Smooth muscle cell (in vitro differentiated cells): ENCODE measurements around the gene TECTA. TPM values are rescaled to one million over a fixed set of nuclear protein-coding genes. Genes with fewer than 3 reads are reported as not detected.

Experiments used
- DNase-seq: peaks from one replicate; lab custom pipeline; 2025; ENCODE audit not compliant: unreplicated experiment; lab: John Stamatoyannopoulos, UW
- H2AFZ ChIP-seq: fragments of 200-600 bp; sonication (generic); 2 replicates; pipeline ENCODE4 v1.6.0; 2016; ENCODE audit warnings: antibody characterized with exemption, low read depth, mild to moderate bottlenecking
- H3F3A ChIP-seq: fragments of 200-600 bp; sonication (generic); 2 replicates; pipeline ENCODE4 v1.6.0; 2017; ENCODE audit warnings: antibody characterized with exemption, low read depth
- H3K27ac ChIP-seq: fragments of 200-600 bp; sonication (generic); 2 replicates; pipeline ENCODE4 v1.5.1; 2016; ENCODE audit warnings: low read depth, mild to moderate bottlenecking
- H3K27me3 ChIP-seq: fragments of 200-600 bp; sonication (generic); 2 replicates; pipeline ENCODE4 v1.6.1; 2016; ENCODE audit warnings: low read depth, mild to moderate bottlenecking
- H3K36me3 ChIP-seq: fragments of 200-600 bp; sonication (generic); 2 replicates; pipeline ENCODE4 v1.5.1; 2016; ENCODE audit warnings: low read depth
- H3K4me1 ChIP-seq: fragments of 200-600 bp; sonication (generic); 2 replicates; pipeline ENCODE4 v1.5.1; 2016; ENCODE audit warnings: low read depth
- H3K4me2 ChIP-seq: fragments of 200-600 bp; sonication (generic); 2 replicates; pipeline ENCODE4 v1.6.0; 2016; ENCODE audit warnings: mild to moderate bottlenecking
- H3K4me3 ChIP-seq: fragments of 200-600 bp; sonication (generic); 2 replicates; pipeline ENCODE4 v1.5.1; 2016; ENCODE audit warnings: mild to moderate bottlenecking
- H3K79me2 ChIP-seq: fragments of 200-600 bp; sonication (generic); 2 replicates; pipeline ENCODE4 v1.6.0; 2016; ENCODE audit warnings: low read depth, mild to moderate bottlenecking
- H3K9ac ChIP-seq: fragments of 200-600 bp; sonication (generic); 2 replicates; pipeline ENCODE4 v1.6.0; 2016; ENCODE audit warnings: low read depth
- H3K9me3 ChIP-seq: fragments of 200-600 bp; sonication (generic); replicated peaks from 2 replicates; pipeline ENCODE4 v1.5.1; 2016; ENCODE audit warnings: low read depth
- H4K20me1 ChIP-seq: fragments of 200-600 bp; sonication (generic); 2 replicates; pipeline ENCODE4 v1.6.0; 2016; ENCODE audit warnings: low read depth
- WGBS: methylation state at CpG from one replicate; pipeline ENCODE4 v1.1.7; 2016; ENCODE audit warnings: low lambda C conversion rate; 5-methylcytosine and 5-hydroxymethylcytosine counted together
- polyA plus RNA-seq: library from polyadenylated mRNA; unstranded; fragments of >200 nt; fragmentation: Nextera tagmentation; extraction: Ambion mirVana; gene quantifications from 2 replicates; pipeline ENCODE4 v1.2.1, GENCODE V29; 2016
- total RNA-seq: library from RNA; depleted of rRNA; stranded (reverse); fragments of >200 nt; gene quantifications from 2 replicates; pipeline ENCODE4 v1.2.3, GENCODE V29; 2014
- TF ChIP-seq, protein P1 (sequence below): fragments of 200-600 bp; sonication (generic); IDR thresholded peaks from 2 replicates; pipeline ENCODE4 v1.5.1; 2017; ENCODE audit warnings: borderline replicate concordance, mild to moderate bottlenecking, antibody characterized with exemption; ENCODE audit not compliant: insufficient read depth, poor library complexity, severe bottlenecking

The TECTA gene
- total and polyA plus RNA-seq, 2 experiments from 2014 or later = 0.59 to 1.5 TPM

DNA sequence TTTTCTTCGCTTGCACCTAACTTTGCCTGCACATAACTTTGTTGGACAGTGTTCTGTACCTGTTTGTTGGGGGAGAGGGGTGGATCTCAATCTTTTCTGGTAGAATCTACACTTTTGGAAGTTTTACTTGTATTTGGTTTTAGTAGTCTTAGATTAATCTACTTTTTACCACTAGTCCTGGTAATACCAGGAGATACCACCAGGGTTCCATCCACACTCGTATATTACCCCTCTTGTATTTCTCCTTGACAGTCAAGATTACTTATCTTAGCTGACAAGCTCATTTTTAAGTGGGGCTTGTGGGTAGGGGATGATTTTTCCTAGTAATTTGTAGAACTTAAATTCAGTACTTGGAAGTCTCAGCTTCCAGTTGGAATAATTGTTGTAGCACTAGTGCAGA is 37.3 kb upstream of the TECTA start:
- Histone ChIP-seq H3K79me2 (no peaks in the 10 kb centered on the region), H3K9ac (no peak overlapping the region), H3K4me2 (no peak overlapping the region), H2AFZ (no peak overlapping the region), H3F3A (no peaks in the 10 kb centered on the region), H4K20me1 (no peaks in the 10 kb centered on the region), H3K27ac (no peak overlapping the region), H3K36me3 (no peaks in the 10 kb centered on the region), H3K9me3 (no peaks in the 10 kb centered on the region), H3K27me3 (no peaks in the 10 kb centered on the region), H3K4me1 (no peaks in the 10 kb centered on the region), H3K4me3 (no peak overlapping the region)
- TF ChIP-seq, protein P1, sequence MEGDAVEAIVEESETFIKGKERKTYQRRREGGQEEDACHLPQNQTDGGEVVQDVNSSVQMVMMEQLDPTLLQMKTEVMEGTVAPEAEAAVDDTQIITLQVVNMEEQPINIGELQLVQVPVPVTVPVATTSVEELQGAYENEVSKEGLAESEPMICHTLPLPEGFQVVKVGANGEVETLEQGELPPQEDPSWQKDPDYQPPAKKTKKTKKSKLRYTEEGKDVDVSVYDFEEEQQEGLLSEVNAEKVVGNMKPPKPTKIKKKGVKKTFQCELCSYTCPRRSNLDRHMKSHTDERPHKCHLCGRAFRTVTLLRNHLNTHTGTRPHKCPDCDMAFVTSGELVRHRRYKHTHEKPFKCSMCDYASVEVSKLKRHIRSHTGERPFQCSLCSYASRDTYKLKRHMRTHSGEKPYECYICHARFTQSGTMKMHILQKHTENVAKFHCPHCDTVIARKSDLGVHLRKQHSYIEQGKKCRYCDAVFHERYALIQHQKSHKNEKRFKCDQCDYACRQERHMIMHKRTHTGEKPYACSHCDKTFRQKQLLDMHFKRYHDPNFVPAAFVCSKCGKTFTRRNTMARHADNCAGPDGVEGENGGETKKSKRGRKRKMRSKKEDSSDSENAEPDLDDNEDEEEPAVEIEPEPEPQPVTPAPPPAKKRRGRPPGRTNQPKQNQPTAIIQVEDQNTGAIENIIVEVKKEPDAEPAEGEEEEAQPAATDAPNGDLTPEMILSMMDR = peak; percentile 38
- 85% methylated on average over 2 of the region's 2 CpGs for WGBS
- no peak for DNase-seq

DNA sequence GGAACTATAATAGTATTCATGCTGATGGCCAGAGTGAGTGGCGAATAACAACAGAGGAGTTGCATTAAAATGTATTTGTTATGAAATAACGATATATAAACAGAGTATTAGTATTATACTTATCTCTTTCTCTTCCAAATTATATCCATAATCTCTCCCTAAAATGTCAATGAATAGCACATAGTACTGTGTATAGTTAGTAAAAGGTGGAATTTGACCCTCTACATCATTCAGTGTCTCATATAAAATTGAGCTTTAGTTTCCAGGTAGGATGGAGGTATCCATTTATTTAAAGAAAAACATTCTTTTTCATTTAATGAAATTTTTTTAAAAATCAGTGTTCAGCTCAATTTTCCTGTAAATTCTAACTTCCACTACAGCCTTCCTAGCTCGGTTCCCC is 34.4 kb upstream of the TECTA start:
- Histone ChIP-seq H2AFZ (no peak overlapping the region), H3K27ac (no peak overlapping the region), H3K4me1 (no peaks in the 10 kb centered on the region), H3K79me2 (no peaks in the 10 kb centered on the region), H3K36me3 (no peaks in the 10 kb centered on the region), H4K20me1 (no peaks in the 10 kb centered on the region), H3K27me3 (no peaks in the 10 kb centered on the region), H3K9me3 (no peaks in the 10 kb centered on the region), H3K4me3 (no peak overlapping the region), H3F3A (no peaks in the 10 kb centered on the region), H3K9ac (no peak overlapping the region), H3K4me2 (no peak overlapping the region)
- TF ChIP-seq, protein P1 = no peak
- no peak for DNase-seq
- WGBS = 97% methylated on average over 3 of the region's 3 CpGs

DNA sequence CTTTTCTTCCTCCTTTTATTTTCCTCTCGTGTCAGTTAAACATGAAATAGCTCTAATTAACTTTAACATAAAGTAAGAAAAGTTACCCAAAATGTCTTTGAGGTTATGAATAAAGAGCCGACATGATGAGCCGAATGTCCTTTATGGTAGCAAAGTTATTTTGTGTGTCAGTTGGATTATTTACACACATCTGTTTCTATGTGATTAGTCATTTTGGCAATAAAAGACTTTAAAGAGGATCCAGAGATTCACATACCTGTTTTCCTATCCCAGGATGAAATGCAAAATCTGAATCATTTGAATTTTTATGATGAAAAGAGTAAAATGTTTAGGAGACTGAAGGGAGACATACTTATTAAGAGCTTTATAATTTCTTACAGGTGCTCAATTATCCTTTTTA is 34.0 kb upstream of the TECTA start:
- Histone ChIP-seq H3K4me1 (no peaks in the 10 kb centered on the region), H3K9me3 (no peaks in the 10 kb centered on the region), H3K36me3 (no peaks in the 10 kb centered on the region), H3K79me2 (no peaks in the 10 kb centered on the region), H3K4me3 (no peak overlapping the region), H3K27me3 (no peaks in the 10 kb centered on the region), H4K20me1 (peaks cover 3% of the 10 kb centered on the region), H3K9ac (no peak overlapping the region), H3F3A (no peaks in the 10 kb centered on the region), H3K27ac (no peak overlapping the region), H3K4me2 (no peak overlapping the region), H2AFZ (no peak overlapping the region)
- TF ChIP-seq, protein P1 = no peak
- WGBS = 92% methylated on average over 3 of the region's 3 CpGs
- DNase-seq = no peak

DNA sequence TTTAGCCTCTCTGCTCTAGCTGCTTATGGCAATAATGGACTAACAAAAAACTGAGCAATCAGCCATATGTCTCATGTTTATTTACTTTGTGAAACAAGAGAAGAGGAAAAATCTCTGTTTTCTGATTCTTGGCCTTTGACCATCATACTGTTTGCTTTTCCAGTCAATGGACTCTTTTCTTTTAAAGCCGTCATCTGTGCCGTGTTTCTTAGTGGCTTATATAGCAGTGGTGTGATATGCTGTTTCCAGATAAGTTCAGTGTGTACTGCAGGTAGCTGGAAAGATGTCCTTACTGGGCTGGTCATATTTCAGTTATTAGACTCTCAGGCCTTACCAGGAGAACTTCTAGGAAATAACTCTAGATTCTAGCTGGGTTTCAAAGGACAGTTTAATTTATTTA is 33.6 kb upstream of the TECTA start:
- peaks cover 5% of the 10 kb centered on the region for H4K20me1 ChIP-seq
- WGBS = 65% methylated on average over 2 of the region's 2 CpGs

More for the DNA sequence above, 33.6 kb upstream of the TECTA start:
- H3K27ac ChIP-seq = no peak overlapping the region
- H2AFZ ChIP-seq = no peak overlapping the region
- no peak for DNase-seq
- TF ChIP-seq, protein P1 = no peak
- no peaks in the 10 kb centered on the region for H3K36me3 ChIP-seq
- no peaks in the 10 kb centered on the region for H3K79me2 ChIP-seq
- no peak overlapping the region for H3K4me3 ChIP-seq
- H3F3A ChIP-seq = no peaks in the 10 kb centered on the region
- H3K4me2 ChIP-seq = no peak overlapping the region
- no peak overlapping the region for H3K9ac ChIP-seq
- H3K9me3 ChIP-seq = no peaks in the 10 kb centered on the region
- H3K4me1 ChIP-seq = no peaks in the 10 kb centered on the region
- H3K27me3 ChIP-seq = no peaks in the 10 kb centered on the region
